ENCODE measurements around the gene VAMP2.

The VAMP2 gene

DNA sequence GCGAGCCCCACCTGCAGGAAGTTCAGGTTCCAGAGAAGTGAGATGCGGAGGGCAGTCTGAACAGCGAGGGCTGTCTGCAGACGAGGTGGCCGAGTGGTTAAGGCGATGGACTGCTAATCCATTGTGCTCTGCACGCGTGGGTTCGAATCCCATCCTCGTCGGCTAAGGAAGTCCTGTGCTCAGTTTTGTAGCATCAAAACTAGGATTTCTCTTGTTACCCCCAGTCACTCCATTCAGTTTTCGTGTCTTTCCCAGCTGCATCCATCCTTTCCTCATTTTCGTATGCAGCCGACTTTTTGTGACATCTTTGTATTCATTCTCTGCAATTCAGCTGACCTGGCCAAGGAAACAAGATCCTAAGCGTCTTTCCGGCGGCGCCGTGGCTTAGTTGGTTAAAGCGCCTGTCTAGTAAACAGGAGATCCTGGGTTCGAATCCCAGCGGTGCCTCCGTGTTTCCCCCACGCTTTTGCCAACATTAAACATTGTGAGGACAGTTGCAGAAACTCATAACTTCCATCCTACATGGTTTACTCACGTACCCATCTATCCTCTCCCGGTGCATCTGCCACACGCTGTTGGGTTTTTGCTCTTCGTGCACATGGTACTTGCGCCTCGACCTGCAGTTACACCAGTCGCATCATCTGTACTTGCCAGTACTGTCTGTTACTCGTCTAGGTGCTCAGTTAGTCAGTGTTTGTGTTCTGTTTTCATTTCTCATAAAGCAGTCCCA is 24.2 kb upstream of the VAMP2 start (continued):
- no peak for TF ChIP-seq RBAK (tag by site-specific recombination; IDR thresholded peaks at IDR 0.05)
- no peak for TF ChIP-seq GLIS1 (tag by site-specific recombination; IDR thresholded peaks at IDR 0.05)
- TF ChIP-seq ZIC2 (tag by site-specific recombination; IDR thresholded peaks at IDR 0.05), result peak; percentile 22; the same call in 1 of the 2 replicates
- no peak; the same call in 1 of the 2 replicates for TF ChIP-seq SCRT2 (tag by site-specific recombination; IDR thresholded peaks at IDR 0.05)
- TF ChIP-seq ZNF223 (tag by site-specific recombination; IDR thresholded peaks at IDR 0.05), result no peak
- peak; percentile 48; the same call in 1 of the 2 replicates for TF ChIP-seq ZEB2 (tag by site-specific recombination; IDR thresholded peaks at IDR 0.05)
- TF ChIP-seq GLI4 (tag by site-specific recombination; IDR thresholded peaks at IDR 0.05), result 0 out of 2 replicates have a peak, but pooled peaks have one; percentile 51
- TF ChIP-seq, protein P1, sequence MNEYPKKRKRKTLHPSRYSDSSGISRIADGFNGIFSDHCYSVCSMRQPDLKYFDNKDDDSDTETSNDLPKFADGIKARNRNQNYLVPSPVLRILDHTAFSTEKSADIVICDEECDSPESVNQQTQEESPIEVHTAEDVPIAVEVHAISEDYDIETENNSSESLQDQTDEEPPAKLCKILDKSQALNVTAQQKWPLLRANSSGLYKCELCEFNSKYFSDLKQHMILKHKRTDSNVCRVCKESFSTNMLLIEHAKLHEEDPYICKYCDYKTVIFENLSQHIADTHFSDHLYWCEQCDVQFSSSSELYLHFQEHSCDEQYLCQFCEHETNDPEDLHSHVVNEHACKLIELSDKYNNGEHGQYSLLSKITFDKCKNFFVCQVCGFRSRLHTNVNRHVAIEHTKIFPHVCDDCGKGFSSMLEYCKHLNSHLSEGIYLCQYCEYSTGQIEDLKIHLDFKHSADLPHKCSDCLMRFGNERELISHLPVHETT (tag by site-specific recombination; IDR thresholded peaks at IDR 0.05), result peak; percentile 32; the same call in 1 of the 2 replicates
- TF ChIP-seq ZNF514 (tag by site-specific recombination; IDR thresholded peaks at IDR 0.05), result no peak
- TF ChIP-seq ZNF561 (tag by site-specific recombination; IDR thresholded peaks at IDR 0.05; ENCODE audit: borderline replicate concordance), result peak; percentile 81
- no peak for TF ChIP-seq ZNF571 (tag by site-specific recombination; IDR thresholded peaks at IDR 0.05)
- TF ChIP-seq, protein P2, sequence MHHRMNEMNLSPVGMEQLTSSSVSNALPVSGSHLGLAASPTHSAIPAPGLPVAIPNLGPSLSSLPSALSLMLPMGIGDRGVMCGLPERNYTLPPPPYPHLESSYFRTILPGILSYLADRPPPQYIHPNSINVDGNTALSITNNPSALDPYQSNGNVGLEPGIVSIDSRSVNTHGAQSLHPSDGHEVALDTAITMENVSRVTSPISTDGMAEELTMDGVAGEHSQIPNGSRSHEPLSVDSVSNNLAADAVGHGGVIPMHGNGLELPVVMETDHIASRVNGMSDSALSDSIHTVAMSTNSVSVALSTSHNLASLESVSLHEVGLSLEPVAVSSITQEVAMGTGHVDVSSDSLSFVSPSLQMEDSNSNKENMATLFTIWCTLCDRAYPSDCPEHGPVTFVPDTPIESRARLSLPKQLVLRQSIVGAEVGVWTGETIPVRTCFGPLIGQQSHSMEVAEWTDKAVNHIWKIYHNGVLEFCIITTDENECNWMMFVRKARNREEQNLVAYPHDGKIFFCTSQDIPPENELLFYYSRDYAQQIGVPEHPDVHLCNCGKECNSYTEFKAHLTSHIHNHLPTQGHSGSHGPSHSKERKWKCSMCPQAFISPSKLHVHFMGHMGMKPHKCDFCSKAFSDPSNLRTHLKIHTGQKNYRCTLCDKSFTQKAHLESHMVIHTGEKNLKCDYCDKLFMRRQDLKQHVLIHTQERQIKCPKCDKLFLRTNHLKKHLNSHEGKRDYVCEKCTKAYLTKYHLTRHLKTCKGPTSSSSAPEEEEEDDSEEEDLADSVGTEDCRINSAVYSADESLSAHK (tag by site-specific recombination; IDR thresholded peaks at IDR 0.05), result peak; percentile 22; the same call in 1 of the 2 replicates
- no peak for TF ChIP-seq ZNF202 (tag by site-specific recombination; IDR thresholded peaks at IDR 0.05; ENCODE audit: borderline replicate concordance)
- TF ChIP-seq ZNF624 (tag by site-specific recombination; IDR thresholded peaks at IDR 0.05), result no peak; the same call in 1 of the 2 replicates
- TF ChIP-seq, protein P3, sequence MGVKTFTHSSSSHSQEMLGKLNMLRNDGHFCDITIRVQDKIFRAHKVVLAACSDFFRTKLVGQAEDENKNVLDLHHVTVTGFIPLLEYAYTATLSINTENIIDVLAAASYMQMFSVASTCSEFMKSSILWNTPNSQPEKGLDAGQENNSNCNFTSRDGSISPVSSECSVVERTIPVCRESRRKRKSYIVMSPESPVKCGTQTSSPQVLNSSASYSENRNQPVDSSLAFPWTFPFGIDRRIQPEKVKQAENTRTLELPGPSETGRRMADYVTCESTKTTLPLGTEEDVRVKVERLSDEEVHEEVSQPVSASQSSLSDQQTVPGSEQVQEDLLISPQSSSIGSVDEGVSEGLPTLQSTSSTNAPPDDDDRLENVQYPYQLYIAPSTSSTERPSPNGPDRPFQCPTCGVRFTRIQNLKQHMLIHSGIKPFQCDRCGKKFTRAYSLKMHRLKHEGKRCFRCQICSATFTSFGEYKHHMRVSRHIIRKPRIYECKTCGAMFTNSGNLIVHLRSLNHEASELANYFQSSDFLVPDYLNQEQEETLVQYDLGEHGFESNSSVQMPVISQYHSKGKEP (tag by site-specific recombination; IDR thresholded peaks at IDR 0.05), result no peak; the same call in 1 of the 2 replicates
- TF ChIP-seq ZSCAN5A (tag by site-specific recombination; IDR thresholded peaks at IDR 0.05), result peak; percentile 63; the same call in 1 of the 2 replicates
- no peak for TF ChIP-seq ZNF23 (tag by site-specific recombination; IDR thresholded peaks at IDR 0.05; ENCODE audit: borderline replicate concordance)
- TF ChIP-seq, protein P4, sequence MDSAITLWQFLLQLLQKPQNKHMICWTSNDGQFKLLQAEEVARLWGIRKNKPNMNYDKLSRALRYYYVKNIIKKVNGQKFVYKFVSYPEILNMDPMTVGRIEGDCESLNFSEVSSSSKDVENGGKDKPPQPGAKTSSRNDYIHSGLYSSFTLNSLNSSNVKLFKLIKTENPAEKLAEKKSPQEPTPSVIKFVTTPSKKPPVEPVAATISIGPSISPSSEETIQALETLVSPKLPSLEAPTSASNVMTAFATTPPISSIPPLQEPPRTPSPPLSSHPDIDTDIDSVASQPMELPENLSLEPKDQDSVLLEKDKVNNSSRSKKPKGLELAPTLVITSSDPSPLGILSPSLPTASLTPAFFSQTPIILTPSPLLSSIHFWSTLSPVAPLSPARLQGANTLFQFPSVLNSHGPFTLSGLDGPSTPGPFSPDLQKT (IDR thresholded peaks at IDR 0.05; ENCODE audit: borderline replicate concordance, low read depth, low read length), result 0 out of 2 replicates have a peak, but pooled peaks have one; percentile 52
- TF ChIP-seq ZNF366 (tag by site-specific recombination; conservative IDR thresholded peaks at IDR 0.05), result peak; percentile 100
- TF ChIP-seq ZNF433 (tag by site-specific recombination; IDR thresholded peaks at IDR 0.05; ENCODE audit: low read depth), result no peak; the same call in 1 of the 2 replicates
- peak; percentile 69; the same call in 1 of the 2 replicates for TF ChIP-seq ZNF558 (tag by site-specific recombination; IDR thresholded peaks at IDR 0.05)
- no peak for TF ChIP-seq ZNF510 (tag by site-specific recombination; IDR thresholded peaks at IDR 0.05; ENCODE audit: insufficient replicate concordance)

Data from HEK293 (cell line).